Measurements from ENCODE around the gene VPS9D1.

VPS9D1 gene

GRCh38 chr16:89732142-89732917, 11.6 kb upstream of the VPS9D1 start:
- DNase-seq (no peak), ATAC-seq (no peak)

DNA sequence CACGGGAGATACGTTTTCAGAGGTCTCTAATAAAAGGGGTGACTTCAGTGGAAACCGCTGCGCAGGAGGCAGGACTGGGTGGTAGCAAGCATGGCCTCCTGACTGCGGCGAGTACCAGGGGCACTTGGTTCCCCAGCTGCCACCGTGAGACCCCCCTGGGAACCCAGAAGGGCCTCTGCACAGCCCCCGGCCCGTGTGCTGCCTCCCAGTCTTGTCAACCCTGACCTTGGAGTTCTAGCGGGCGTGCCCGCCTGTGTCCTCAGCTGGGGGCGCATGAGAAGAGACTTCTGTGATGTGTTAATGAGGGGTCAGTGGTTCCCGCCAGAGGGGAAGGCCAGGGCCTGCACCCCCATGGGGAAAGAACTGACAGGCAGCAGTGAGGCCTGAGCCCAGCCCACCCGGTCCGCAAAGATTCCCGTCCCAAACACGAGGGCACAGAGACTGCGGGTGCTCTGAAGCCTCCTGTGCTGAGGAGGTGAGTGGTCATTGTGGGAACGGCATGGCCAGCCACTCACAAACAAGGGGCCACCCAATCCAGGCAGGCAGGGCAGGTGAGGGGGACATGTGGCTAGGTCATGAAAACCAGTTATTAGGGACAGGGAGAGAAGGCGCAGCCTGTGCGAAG, 10.0 kb upstream of the VPS9D1 start:
- DNase-seq = no peak
- no peak for ATAC-seq

GRCh38 chr16:89729863-89730593, 9.3 kb upstream of the VPS9D1 start:
- no peak for DNase-seq
- ATAC-seq = no peak

DNA sequence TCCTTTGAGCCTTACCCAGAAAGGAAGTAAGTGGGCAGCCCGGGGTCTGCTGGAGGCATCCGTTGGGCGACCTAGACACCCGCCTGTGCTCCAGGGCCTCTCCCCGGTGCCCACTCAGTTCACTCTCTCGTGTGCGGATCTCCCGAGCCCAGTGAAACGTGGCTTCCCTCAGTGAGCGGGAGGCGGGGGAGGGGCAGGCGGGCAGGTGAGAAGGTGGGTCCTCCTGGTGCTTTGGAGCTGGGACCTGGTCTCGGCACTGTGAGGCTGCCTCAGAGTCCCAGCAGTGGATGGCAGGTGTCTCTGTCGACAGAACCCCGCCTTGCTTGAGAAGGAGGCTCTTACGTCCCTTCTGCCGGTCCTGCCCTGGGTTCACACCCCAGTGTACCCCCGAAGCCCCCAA, 8.6 kb upstream of the VPS9D1 start:
- no peak for DNase-seq
- ATAC-seq = no peak

- ATAC-seq (no peak), DNase-seq (no peak)
These were observed 6.9 kb upstream of the VPS9D1 start for GRCh38 chr16:89727406-89728120.

GRCh38 chr16:89723279-89724250, 2.9 kb upstream of the VPS9D1 start:
- DNase-seq (peak; percentile 74), ATAC-seq (peak; percentile 33)

DNA sequence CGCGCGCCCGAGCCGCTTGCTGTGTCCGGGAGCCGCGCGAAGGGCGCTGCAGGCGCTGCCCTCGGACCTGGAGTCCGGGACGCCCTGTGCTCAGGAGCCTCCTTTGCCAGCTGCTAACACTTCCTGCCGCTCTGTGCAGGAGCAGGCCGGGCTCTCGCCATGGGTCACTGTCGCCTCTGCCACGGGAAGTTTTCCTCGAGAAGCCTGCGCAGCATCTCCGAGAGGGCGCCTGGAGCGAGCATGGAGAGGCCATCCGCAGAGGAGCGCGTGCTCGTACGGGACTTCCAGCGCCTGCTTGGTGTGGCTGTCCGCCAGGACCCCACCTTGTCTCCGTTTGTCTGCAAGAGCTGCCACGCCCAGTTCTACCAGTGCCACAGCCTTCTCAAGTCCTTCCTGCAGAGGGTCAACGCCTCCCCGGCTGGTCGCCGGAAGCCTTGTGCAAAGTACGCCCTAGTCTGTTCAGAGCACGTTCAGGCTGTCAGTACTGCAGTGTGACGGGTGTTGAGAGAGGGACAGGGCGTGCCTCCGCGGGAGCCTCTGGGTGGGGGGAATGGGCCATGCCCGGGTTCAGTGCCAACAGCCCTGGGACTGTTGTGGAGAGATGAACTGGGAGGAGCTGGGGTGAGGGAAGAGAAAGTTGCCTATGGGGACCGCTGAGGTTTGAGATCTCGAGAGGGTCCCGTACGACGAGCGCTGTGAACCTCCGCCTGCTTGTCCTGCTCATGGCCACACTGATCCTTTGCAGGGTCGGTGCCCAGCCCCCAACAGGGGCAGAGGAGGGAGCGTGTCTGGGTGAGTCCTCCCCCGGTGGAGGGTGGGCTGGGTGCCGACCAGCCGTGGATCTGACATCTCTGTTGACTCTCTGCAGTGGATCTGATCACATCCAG, 1.9 kb upstream of the VPS9D1 start:
- ATAC-seq = peak; percentile 31
- peak; percentile 73 for DNase-seq

DNA sequence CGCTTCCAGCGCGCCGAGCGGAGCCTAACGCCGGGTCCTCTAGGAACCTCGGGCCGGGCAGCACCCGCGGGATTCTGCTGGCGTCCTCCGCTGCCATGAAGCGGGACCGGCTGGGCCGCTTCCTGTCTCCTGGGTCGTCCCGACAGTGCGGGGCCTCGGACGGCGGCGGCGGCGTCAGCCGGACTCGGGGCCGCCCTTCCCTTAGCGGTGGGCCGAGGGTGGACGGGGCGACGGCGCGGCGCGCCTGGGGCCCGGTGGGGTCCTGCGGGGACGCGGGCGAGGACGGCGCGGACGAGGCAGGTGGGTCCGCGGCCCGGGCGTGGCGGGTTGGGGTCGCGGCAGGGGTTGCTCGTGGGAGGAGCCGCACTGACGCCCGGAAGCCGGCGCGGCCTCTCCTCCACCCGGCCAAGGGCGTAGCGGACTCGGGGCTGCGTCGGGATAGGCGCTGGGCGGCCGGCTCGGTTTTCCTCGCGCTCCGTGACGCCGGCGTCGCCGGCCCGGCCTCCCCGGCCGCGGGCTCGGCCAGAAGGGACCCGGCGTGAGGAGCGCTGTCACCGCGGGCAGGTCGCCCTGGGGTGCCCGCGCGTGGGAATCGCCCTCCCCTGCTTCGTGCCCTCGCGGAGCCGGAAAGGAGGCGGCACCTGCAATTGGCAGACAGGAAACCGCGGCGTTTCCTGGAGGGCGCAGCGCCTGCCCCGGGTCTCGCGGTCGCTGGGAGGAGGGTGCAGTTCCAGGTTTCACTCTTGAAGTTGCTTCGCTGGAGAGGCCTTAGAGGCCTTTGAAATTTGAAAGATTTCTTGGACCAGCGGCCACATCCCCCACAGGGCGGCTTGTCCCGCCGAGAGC, 1.1 kb upstream of the VPS9D1 start:
- peak; percentile 31 for ATAC-seq

DNA sequence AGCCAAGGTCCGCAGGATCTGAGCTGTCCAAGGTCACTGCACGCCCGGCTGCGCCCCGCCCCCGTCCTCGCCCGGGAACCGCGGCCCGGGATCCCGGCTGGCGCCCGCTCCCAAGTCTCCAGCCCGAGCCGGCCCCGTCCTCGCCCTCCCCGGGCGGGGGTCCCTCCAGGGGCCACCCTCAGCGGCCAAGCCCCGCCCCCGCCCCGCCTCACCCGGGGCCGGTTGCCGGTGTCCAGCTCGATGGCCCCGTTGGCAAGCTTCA, 216 bp downstream of the VPS9D1 start:
- ATAC-seq (no peak), DNase-seq (no peak)

More for the DNA sequence above, 1.1 kb upstream of the VPS9D1 start:
- peak; percentile 86 for DNase-seq

DNA sequence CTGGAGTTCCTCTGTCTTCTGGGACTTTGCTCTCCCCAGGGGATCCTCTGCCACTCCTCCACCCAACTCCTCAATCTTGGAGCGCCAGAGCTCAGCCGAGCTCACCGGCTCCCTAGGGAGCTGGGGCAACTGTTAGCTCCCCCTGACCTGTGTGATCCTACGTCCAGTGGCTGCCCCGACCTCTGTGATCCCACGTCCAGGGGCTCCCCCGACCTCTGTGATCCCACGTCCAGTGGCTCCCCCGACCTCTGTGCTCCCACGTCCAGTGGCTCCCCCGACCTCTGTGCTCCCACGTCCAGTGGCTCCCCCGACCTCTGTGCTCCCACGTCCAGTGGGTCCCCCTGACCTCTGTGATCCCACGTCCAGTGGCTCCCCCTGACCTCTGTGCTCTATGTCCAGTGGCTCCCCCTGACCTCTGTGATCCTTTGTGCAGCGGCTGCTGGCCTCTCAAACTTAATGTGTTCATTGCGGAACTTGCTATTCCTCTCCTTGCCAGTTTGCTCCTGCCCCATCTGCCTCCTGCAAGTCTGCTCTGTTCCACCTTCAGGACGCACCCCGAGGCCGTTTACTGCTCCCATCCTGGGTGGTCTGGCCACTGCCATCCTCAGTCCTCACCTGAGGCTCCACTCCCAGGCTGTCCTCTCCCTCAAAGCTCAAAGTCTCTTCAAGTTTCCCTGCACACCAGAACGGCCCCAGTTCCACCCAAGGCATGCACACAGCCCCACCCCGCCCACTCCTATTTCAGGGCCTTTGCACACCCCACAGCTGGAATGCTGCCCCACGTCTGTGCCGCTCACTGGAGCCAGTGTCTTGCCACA, 2.8 kb downstream of the VPS9D1 start:
- DNase-seq (no peak), ATAC-seq (no peak)

- ATAC-seq = no peak
- no peak for DNase-seq
These were observed 3.6 kb downstream of the VPS9D1 start for GRCh38 chr16:89716916-89717687.

DNA sequence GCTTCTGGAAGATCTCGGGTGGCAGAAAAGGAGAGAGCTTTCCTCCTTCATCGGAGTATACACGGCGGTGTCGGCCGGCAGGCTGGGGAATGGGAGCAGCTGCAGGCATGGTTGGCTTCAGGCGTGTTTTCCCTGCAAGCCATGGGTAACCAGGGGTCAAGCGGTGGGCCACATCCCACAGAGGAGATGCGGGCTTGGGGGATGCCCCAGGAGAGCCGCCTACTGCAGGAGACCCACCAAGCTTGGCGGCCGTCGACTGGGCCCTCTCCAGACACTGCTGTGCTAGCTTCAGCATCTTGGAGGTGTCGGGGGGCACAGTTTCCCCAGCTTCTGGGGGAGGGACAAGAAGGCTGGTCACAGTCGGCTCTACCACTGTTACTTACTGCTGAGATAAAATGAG, 4.2 kb downstream of the VPS9D1 start:
- no peak for ATAC-seq
- no peak for DNase-seq

GRCh38 chr16:89712274-89712781, 8.4 kb downstream of the VPS9D1 start:
- no peak for ATAC-seq
- DNase-seq = no peak

DNA sequence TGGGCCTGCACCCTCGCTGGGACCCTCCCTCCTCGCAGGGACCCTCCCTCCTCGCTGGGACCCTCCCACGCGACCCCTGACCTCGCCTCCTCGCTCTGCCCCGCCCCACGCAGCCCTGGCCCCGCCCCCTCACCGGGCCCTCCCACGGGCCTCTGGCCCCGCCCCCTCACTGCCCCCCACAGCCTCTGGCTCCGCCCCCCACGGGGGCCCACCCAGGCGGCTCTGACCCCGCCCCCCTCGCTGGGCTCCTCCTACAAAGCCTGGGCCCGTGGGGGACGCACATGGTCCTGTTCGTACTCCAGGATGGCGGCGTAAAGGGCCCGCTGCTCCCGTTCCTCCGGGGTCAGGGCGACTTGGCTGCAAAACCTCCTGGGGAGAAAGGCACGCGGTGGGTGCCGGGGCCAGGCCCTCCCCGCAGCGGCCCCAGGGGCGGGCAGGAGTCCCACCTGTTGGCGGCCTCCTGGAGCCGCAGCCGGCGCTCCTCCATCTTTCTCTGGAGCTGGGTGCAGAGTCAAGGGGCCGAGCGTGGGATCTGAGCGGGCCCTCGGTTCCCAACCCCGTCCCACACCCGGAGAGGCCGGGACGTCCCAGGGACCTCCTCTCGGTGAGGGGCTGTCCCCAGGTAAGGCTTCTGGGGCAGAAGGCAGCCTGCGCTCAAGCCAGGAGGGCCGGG, 9.0 kb downstream of the VPS9D1 start:
- ATAC-seq (peak; percentile 80), DNase-seq (peak; percentile 93)

DNA sequence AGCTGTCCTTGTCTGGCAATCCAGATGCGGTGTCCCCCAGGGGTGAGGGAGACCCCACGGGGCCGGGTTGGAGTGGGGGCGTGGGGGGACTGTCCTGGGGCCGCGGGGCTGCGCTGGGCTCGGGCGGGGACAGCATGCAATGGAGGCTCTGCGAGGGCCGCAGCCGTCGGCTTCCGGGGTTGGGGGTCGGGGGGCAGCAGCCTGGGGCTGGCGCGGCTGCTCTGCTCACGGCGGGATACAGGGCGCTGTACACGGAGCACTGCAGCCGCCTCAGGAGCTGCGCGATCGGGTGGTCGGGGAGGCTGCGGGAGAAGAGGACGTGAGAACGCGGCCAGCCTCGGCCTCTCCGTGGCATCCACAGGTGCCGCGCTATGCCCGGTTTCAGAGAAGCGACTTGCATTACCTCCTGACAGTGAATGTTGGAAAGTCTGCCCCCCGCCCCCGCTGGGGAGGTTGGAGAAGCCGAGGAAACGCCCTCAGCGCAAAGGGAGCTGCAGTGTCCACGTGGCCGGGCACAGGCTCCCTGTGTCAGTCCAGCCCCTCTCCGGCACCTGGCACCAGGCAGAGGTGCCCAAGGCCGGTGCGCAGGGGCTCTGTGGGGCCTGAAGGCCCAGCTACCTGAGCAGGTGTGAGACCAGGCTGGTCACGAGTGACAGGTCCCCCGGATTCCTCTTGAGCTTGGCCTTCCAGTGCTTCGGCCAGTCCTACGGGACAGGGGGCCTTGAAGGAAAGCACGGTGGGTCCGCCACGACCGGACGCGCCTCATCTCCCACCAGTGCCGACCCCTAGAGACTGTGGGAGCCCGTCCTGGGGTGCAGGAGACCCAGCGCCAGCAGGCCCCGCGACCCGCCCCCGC, 9.8 kb downstream of the VPS9D1 start:
- DNase-seq = no peak
- peak; percentile 2 for ATAC-seq

All from stimulated activated naive CD8-positive, alpha-beta T cell treated with anti-CD3 and anti-CD28 coated beads, Interleukin-15, Interleukin-2, amounts not matched to agents 100 U/mL and 50 U/mL, for 24 hours (primary cell).